Epithelial cell of proximal tubule (primary cell): ENCODE results near the gene RBM18. TPM values are rescaled to one million over a fixed set of nuclear protein-coding genes. Genes with fewer than 3 reads are reported as not detected.
A peak's percentile ranks its signal among the peaks of the same experiment; 100 is the strongest.

ENCODE experiments used
- DNase-seq: peaks from one replicate; pipeline ENCODE4 v3.0.0-alpha.2; 2011; ENCODE audit warnings: low read depth
- H3K4me3 ChIP-seq: 2 replicates; pipeline ENCODE4 v1.5.1; 2011; ENCODE audit warnings: low read depth, mild to moderate bottlenecking, low read length
- CTCF ChIP-seq: conservative IDR thresholded peaks from 2 replicates; pipeline ENCODE4 v1.5.1; 2012; ENCODE audit warnings: low read depth, mild to moderate bottlenecking, low read length
- total RNA-seq: library from RNA; depleted of rRNA; stranded (reverse); fragments of >200 nt; gene quantifications from 2 replicates; pipeline ENCODE4 v1.2.3, GENCODE V29; 2015

The RBM18 gene
- 8.4 and 13.9 TPM in 2 replicates for total RNA-seq

GRCh38 chr9:122264360-122265148 is at the start of gene RBM18, which contains the start of gene MRRF:
Gene RBM18, minus strand, starts transcription at chr9:122264840. Its CDS starts 3,348 bp downstream, at chr9:122261492.
Gene MRRF, plus strand, starts transcription at chr9:122264882. Its CDS starts 6,010 bp downstream, at chr9:122270892.
- peak within 1 kb of the TSS; percentile 98 for H3K4me3 ChIP-seq
- DNase-seq: no peak
- TF ChIP-seq CTCF: no peak

GRCh38 chr9:122314165-122314564 is 49.5 kb upstream of the RBM18 start:
- H3K4me3 ChIP-seq: no peak overlapping the region
- no peak for TF ChIP-seq CTCF
- DNase-seq: no peak

GRCh38 chr9:122309861-122310260 is 45.2 kb upstream of the RBM18 start:
- TF ChIP-seq CTCF: no peak
- DNase-seq: no peak
- H3K4me3 ChIP-seq: no peak overlapping the region

- DNase-seq: no peak
- H3K4me3 ChIP-seq: no peak overlapping the region
These were observed 43.3 kb upstream of the RBM18 start for GRCh38 chr9:122307925-122308324.

GRCh38 chr9:122307061-122307460 is 42.4 kb upstream of the RBM18 start:
- DNase-seq: no peak
- no peak for TF ChIP-seq CTCF
- H3K4me3 ChIP-seq: no peak overlapping the region

More at GRCh38 chr9:122307925-122308324, 43.3 kb upstream of the RBM18 start:
- no peak for TF ChIP-seq CTCF

GRCh38 chr9:122302237-122303093 is 37.8 kb upstream of the RBM18 start:
- no peak for DNase-seq
- no peak for TF ChIP-seq CTCF
- H3K4me3 ChIP-seq: no peak overlapping the region
